ENCODE results near the gene HYOU1.

- TF ChIP-seq CTCF (conservative IDR thresholded peaks at IDR 0.05) (no peak), EZH2 (IDR thresholded peaks at IDR 0.05; ENCODE audit: low read depth) (no peak)
These were observed 4.3 kb upstream of the HYOU1 start for GRCh38 chr11:119061256-119061655.
